ENCODE measurements around the gene NCK2. TPM values are rescaled to one million over a fixed set of nuclear protein-coding genes. Genes with fewer than 3 reads are reported as not detected.

The NCK2 gene
- polyA plus RNA-seq, 4 donors = 59.6 to 124 (median 84.3) TPM

DNA sequence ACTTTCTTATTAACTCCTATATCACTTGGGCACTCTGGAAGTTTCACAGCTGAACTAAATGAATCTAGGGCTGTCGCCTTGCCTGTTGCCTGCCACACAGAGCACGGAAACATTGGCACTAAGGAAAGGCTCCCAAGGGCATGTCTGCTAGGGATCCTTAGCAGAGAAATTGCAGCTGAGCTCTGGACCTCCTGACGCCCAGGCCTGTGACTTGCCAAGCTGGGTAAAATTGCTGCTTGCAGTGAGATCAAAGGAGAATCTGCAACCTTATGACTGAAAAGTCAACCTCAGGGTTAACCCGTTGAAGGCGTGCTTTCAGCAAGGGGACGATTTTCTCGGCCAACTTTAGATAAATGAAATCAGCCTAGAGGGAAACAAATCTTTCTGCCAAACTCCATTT, 189.8 kb downstream of the NCK2 start:
- DNase-seq = peak; percentile 18 to 58
- no peak for FAIRE-seq
- Histone ChIP-seq H3K27ac (ENCODE audit: low read depth in 1 of 3, low read length in 2 of 3) (no peak overlapping the region), H3K4me1 (ENCODE audit: control insufficient read depth in 3 of 3, insufficient read depth in 2 of 3, low read depth in 1 of 3, low read length in 2 of 3) (no peaks in the 10 kb centered on the region), H3K4me3 (ENCODE audit: low read depth in 1 of 3, low read length in 3 of 3) (no peak overlapping the region), H3K36me3 (ENCODE audit: control insufficient read depth in 3 of 3, insufficient read depth in 2 of 3, low read depth in 1 of 3, low read length in 3 of 3) (no peaks in the 10 kb centered on the region), H3K9me3 (ENCODE audit: control insufficient read depth in 2 of 2, insufficient read depth in 1 of 2, low read depth in 1 of 2, low read length in 1 of 2) (peaks cover 0 to 15% of the 10 kb centered on the region in 2 donors), H3K27me3 (ENCODE audit: control insufficient read depth in 3 of 3, insufficient read depth in 3 of 3, low read length in 3 of 3) (no peaks in the 10 kb centered on the region)
- 6 to 26% (median 13%) methylated on average over 7 of the region's 7 CpGs for WGBS, 3 donors

DNA sequence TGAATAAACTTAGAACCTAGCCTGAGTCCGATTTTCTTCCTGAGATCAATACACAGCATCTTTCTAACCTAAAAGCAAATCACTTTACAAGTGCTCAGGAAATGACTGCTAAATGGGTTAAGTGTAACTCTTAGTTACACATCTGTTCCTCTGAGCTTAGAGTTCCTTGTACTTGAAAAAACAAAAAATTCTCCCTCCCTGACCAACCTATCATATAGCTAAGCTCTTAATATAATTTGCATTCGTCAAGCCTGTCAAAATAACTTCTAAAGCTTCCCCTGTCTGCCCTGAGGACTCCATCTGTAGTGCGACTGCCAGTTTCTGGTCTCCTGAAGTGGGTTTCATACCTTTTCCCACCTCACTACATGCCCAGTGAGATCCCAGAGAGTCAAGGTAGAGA, 190.4 kb downstream of the NCK2 start:
- 38 to 63% (median 61%) methylated on average over 3 of the region's 3 CpGs for WGBS, 3 donors
- no peak for FAIRE-seq
- Histone ChIP-seq H3K27ac (ENCODE audit: low read depth in 1 of 3, low read length in 2 of 3) (no peak overlapping the region), H3K27me3 (ENCODE audit: control insufficient read depth in 3 of 3, insufficient read depth in 3 of 3, low read length in 3 of 3) (no peaks in the 10 kb centered on the region), H3K36me3 (ENCODE audit: control insufficient read depth in 3 of 3, insufficient read depth in 2 of 3, low read depth in 1 of 3, low read length in 3 of 3) (no peaks in the 10 kb centered on the region), H3K4me3 (ENCODE audit: low read depth in 1 of 3, low read length in 3 of 3) (no peak overlapping the region), H3K9me3 (ENCODE audit: control insufficient read depth in 2 of 2, insufficient read depth in 1 of 2, low read depth in 1 of 2, low read length in 1 of 2) (peaks cover 0 to 17% of the 10 kb centered on the region in 2 donors), H3K4me1 (ENCODE audit: control insufficient read depth in 3 of 3, insufficient read depth in 2 of 3, low read depth in 1 of 3, low read length in 2 of 3) (no peaks in the 10 kb centered on the region)
- no peak for DNase-seq

DNA sequence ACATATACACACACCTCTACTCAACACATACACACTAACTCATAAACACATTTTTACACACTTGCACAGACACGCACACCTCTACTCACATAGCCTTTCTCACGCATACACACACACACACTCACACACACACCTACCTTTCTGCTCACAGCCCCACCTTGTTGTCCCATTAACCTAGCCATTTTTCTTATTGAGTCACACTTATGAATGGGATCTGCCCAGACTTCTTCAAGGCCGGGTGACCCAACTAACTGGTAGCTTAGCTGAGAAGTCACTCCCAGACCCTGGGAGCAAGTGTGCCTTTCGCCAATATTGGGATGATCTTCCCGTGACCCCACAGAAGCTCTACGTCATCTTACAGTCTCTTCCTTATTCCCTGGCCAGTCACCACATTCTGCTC, 192.2 kb downstream of the NCK2 start:
- H3K4me3 ChIP-seq (ENCODE audit: low read depth in 1 of 3, low read length in 3 of 3) = no peak overlapping the region
- DNase-seq (no peak), FAIRE-seq (no peak)

DNA sequence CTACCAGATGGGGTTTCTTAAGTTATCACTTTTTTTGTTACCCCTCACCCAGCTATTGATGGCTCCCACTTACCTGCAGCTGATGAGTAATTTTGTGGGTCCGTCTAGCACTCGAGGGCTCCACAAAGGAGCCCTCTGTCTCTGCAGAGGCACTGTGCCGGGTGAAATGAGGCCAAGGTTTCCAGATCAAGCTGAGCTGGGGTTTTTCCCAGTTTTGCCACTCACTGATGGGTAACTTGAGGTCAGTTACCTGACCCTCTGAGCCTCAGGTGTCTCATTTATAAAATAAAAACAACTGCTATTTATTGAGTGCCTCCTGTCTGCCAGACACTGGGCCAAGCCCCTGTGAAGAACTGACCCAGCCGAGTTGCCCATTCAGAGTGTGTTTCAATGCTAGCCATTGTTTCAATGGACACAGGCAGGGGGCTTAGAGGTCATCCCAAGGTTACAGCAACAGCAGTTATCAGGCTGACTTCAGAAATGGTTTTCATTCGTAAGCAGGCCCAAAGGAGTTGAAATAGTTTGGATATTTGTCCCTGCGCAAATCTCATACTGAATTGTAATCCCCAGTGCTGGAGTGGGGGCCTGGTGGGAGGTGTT, 192.9 kb downstream of the NCK2 start:
- Histone ChIP-seq H3K4me1 (ENCODE audit: control insufficient read depth in 3 of 3, insufficient read depth in 2 of 3, low read depth in 1 of 3, low read length in 2 of 3) (no peaks in the 10 kb centered on the region), H3K4me3 (ENCODE audit: low read depth in 1 of 3, low read length in 3 of 3) (no peak overlapping the region), H3K9me3 (ENCODE audit: control insufficient read depth in 2 of 2, insufficient read depth in 1 of 2, low read depth in 1 of 2, low read length in 1 of 2) (peaks cover 0 to 17% of the 10 kb centered on the region in 2 donors), H3K36me3 (ENCODE audit: control insufficient read depth in 3 of 3, insufficient read depth in 2 of 3, low read depth in 1 of 3, low read length in 3 of 3) (no peaks in the 10 kb centered on the region), H3K27ac (ENCODE audit: low read depth in 1 of 3, low read length in 2 of 3) (no peak overlapping the region), H3K27me3 (ENCODE audit: control insufficient read depth in 3 of 3, insufficient read depth in 3 of 3, low read length in 3 of 3) (no peaks in the 10 kb centered on the region)
- FAIRE-seq = no peak
- WGBS, 3 donors = 89 to 94% (median 92%) methylated on average over 6 of the region's 6 CpGs
- DNase-seq = no peak

More for the DNA sequence above, 192.2 kb downstream of the NCK2 start:
- Histone ChIP-seq H3K27me3 (ENCODE audit: control insufficient read depth in 3 of 3, insufficient read depth in 3 of 3, low read length in 3 of 3) (no peaks in the 10 kb centered on the region), H3K4me1 (ENCODE audit: control insufficient read depth in 3 of 3, insufficient read depth in 2 of 3, low read depth in 1 of 3, low read length in 2 of 3) (no peaks in the 10 kb centered on the region), H3K9me3 (ENCODE audit: control insufficient read depth in 2 of 2, insufficient read depth in 1 of 2, low read depth in 1 of 2, low read length in 1 of 2) (peaks cover 0 to 17% of the 10 kb centered on the region in 2 donors), H3K27ac (ENCODE audit: low read depth in 1 of 3, low read length in 2 of 3) (no peak overlapping the region), H3K36me3 (ENCODE audit: control insufficient read depth in 3 of 3, insufficient read depth in 2 of 3, low read depth in 1 of 3, low read length in 3 of 3) (no peaks in the 10 kb centered on the region)
- 94 to 98% (median 95%) methylated on average over 6 of the region's 6 CpGs for WGBS, 3 donors

All from small intestine (tissue), 7 donors.